Fibroblast of pulmonary artery (primary cell): ENCODE data around the gene COX6B1.

Experiments used
- DNase-seq: peaks from one replicate; pipeline ENCODE4 v3.0.0-alpha.2; 2010; ENCODE audit warnings: low read depth
- H3K4me3 ChIP-seq: replicated peaks from 2 replicates; pipeline ENCODE4 v1.5.1; 2011; ENCODE audit warnings: low read depth, mild to moderate bottlenecking, control low read depth, low read length, moderate library complexity
- TF ChIP-seq, protein P1 (sequence below): IDR thresholded peaks from 2 replicates; pipeline ENCODE4 v1.5.1; 2011; ENCODE audit warnings: mild to moderate bottlenecking, control low read depth, low read length, inconsistent platforms; ENCODE audit errors: missing control alignments

Gene COX6B1

DNA sequence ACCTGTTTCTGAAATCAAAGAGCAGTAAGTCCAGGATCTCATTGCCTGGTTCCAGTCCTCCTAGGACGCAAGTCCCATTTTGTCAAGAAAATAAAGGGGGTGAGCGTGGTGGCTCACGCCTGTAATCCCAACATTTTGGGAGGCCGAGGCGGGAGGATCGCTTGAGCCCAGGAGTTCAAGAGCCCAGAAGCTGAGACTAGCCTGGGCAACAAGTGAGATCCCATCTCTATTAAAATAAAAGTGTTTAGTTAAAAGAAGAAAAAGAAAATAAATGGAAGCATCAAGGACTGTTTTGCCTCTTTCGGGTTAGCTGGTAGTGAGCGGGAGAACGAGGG lies 35.9 kb upstream of the COX6B1 start:
- no peak for DNase-seq
- TF ChIP-seq, protein P1, sequence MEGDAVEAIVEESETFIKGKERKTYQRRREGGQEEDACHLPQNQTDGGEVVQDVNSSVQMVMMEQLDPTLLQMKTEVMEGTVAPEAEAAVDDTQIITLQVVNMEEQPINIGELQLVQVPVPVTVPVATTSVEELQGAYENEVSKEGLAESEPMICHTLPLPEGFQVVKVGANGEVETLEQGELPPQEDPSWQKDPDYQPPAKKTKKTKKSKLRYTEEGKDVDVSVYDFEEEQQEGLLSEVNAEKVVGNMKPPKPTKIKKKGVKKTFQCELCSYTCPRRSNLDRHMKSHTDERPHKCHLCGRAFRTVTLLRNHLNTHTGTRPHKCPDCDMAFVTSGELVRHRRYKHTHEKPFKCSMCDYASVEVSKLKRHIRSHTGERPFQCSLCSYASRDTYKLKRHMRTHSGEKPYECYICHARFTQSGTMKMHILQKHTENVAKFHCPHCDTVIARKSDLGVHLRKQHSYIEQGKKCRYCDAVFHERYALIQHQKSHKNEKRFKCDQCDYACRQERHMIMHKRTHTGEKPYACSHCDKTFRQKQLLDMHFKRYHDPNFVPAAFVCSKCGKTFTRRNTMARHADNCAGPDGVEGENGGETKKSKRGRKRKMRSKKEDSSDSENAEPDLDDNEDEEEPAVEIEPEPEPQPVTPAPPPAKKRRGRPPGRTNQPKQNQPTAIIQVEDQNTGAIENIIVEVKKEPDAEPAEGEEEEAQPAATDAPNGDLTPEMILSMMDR = no peak
- peak overlapping the region; percentile 90 for H3K4me3 ChIP-seq

DNA sequence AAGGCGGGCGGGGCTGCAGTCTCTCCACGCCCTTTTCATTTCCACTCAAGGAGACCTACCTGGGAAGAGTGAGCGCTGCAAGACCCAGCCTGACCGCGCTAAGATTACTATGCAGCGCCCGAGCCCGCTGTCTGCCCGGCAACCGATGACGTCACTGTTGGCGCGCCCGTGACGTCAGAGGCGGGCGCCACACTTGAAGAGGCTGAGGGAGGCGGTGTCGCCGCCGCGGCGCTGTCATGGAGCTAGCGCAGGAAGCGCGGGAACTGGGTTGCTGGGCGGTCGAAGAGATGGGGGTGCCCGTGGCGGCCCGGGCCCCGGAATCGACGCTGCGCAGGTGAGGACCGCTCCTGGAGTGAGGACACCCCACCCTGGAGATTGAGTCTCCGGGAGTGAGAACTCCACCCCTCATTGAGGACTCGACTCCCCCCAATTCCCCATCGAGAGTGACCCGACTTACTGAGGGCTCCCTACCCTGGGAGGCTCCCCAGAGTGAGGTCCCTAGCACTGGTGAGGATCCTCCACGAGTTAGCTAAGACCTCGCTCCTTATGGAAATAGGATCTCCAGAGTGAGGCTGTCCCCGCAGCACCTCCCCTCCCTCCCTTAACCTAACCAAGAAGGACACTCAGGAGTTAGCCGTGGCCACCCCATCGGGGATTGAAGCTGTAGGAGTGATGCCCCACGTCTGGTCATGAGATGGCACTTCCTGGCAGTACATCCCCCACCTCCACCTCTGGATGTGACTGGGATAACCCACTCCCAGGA lies 35.4 kb upstream of the COX6B1 start, which contains the start of gene HAUS5:
Gene HAUS5 (plus strand): TSS at position 177 of the 763 bp plus-strand sequence. CDS start 60 bp downstream, at position 237.
- TF ChIP-seq, protein P1 = no peak
- H3K4me3 ChIP-seq = peak within 1 kb of the TSS; percentile 90
- peak; percentile 90 for DNase-seq

DNA sequence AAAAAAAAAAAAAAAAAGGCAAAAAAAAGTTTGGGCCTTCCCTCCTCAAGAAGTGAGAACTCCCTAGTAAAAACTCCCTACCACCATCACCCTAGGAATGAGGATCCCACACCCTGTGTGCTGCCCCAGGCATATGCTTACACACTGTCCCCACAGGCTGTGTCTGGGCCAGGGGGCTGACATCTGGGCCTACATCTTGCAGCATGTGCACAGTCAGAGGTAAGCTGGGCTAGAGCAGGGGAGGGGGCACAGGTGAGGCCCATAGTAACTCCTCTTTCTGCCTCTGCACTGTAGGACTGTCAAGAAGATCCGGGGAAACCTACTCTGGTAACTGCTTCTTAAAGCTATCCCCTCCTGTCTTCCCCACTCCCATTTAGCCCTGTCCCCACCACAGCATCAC lies 34.5 kb upstream of the COX6B1 start:
- TF ChIP-seq, protein P1 = no peak
- H3K4me3 ChIP-seq = no peak overlapping the region
- DNase-seq = no peak

DNA sequence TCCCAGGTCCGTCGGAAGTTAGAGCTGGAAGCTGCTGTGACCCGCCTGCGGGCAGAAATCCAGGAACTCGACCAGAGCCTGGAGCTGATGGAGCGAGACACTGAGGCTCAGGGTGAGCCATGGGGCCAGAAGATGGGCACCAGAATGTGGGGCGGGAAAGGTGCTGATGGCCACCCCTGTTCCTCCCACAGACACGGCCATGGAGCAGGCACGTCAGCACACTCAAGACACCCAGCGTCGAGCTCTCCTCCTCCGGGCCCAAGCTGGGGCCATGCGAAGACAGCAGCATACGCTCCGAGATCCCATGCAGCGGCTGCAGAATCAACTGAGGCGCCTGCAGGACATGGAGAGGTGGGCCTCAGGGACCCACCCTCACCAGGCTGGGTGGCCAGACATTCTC lies 33.1 kb upstream of the COX6B1 start:
- H3K4me3 ChIP-seq = no peak overlapping the region
- DNase-seq = no peak
- TF ChIP-seq, protein P1 = no peak

DNA sequence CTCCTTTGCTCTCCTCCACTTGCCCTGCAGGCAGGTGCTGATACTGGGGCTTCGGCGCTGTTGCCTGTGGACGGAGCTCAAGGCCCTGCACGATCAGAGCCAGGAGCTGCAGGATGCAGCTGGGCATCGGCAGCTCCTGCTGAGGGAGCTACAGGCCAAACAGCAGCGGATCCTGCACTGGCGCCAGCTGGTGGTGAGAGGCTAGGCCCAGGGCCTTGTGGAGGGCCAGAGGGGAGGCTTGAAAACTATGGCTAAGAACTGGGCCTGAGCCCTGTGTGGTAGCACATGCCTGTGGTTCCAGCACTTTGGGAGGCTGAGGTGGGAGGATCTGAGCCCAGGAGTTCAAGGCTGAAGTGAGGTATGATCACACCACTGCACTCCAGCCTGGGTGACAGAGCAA lies 29.3 kb upstream of the COX6B1 start:
- no peak for DNase-seq
- TF ChIP-seq, protein P1 = no peak
- no peak overlapping the region for H3K4me3 ChIP-seq

DNA sequence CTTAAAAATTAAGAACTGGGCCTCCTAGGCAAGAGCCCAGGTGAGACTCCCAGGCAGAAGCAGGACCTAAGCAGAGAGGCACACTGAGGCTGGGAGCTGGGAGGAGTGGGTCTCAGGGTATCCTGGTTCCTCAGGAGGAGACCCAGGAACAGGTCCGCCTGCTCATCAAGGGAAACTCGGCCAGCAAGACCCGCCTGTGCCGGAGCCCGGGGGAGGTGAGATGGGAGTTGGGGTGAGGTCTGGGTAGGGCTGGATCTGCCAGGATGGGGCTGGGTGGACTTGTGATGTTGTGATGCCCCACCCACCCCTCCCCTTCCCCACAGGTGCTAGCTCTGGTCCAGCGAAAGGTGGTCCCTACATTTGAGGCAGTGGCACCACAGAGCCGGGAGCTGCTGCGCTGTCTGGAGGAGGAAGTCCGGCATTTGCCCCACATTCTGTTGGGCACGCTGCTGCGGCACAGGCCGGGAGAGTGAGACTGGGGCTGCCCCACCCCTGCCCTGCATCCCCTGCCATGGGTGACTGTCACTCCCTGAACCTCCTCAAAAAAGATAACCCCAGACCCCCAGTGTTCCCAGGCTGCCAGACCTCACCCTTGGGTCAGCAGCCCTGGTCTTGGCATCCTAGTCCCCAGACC lies 28.7 kb upstream of the COX6B1 start:
- DNase-seq = no peak
- TF ChIP-seq, protein P1 = no peak
- no peak overlapping the region for H3K4me3 ChIP-seq
